A549 treated with dexamethasone at 1 μM for 4 hours (cell line): ENCODE results near the gene CNTN4. TPM values are rescaled to one million over a fixed set of nuclear protein-coding genes. Genes with fewer than 3 reads are reported as not detected.

Experiments used
- total RNA-seq: library from RNA; stranded (reverse); fragments of 200-300 nt; extraction: Qiagen RNA extraction; gene quantifications from 5 replicates; pipeline ENCODE4 v1.2.3, GENCODE V29; 2022

Gene CNTN4
- total RNA-seq = not detected in 5 replicates

DNA sequence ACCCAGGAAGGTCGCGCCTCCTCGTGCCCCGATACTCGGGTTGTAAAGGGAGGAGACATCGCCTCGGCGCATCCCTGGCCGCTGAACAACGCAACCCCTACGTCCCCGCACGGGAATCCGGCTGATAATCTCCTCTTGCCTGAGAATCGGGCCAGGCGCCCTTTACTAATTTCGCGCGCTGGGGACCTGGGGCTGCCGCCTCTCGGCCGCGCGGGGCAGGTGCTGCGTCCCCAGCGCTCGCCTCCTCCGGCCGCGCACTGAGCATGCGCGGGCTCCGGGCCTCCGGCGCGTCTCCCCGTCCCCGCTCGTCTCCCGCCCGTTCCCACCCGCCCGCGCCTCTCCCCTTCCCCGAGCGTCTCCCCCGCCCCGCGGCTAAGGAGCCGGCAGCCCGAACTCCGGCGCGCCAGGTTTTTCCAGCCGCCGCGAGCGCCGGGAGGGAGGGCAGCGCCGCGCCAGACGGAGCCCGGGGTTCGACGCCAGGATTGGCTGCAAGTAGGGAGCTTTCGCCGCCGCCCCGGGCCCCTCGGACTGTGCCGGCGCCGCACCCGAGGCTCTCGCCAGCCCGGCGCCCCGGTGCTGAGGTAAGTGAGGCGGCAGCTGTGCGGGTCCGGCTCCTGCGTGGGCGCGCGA is at the start of gene CNTN4:
CNTN4 (plus strand) TSS at position 469 of the 630 bp plus-strand sequence.

